Epithelial cell of esophagus (primary cell): Measurements from ENCODE around the gene RANBP17.
A peak's percentile ranks its signal among the peaks of the same experiment; 100 is the strongest.
"Not testable (repeated sequence)": the region's sequence is repeated elsewhere in the genome, so short reads cannot be mapped to it uniquely, and the experiment has no call there.

Source experiments
- DNase-seq: peaks from one replicate; pipeline ENCODE4 v3.0.0; 2010; ENCODE audit warnings: low read depth
- H3K4me3 ChIP-seq: 2 replicates; pipeline ENCODE4 v1.5.1; 2011; ENCODE audit warnings: mild to moderate bottlenecking, low read length, control low read depth
- TF ChIP-seq, protein P1 (sequence below): IDR thresholded peaks from 2 replicates; pipeline ENCODE4 v1.5.1; 2011; ENCODE audit warnings: low read depth, mild to moderate bottlenecking, low read length, control low read depth, inconsistent platforms; ENCODE audit not compliant: insufficient read depth; ENCODE audit errors: missing control alignments

Gene RANBP17

DNA sequence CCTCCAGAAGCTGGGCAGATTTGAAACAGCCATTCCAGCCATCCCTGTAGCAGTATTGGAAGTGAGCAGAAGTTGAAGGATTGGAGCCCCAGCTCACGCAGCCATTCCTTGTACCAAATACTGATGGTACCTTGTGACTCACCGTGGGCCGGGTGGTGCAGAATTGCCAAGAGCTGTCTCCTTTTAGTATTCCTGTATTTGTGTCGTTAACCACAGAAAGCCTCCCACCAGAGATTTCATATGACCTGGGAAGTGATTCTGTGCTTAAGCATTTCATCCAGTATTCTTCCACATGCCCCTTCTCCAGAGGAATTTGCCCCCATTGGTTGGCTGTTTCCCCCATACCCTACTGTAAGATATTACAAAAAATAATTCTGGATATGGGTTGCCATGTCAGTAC lies 429.6 kb downstream of the RANBP17 start:
- DNase-seq, result no peak
- TF ChIP-seq, protein P1, sequence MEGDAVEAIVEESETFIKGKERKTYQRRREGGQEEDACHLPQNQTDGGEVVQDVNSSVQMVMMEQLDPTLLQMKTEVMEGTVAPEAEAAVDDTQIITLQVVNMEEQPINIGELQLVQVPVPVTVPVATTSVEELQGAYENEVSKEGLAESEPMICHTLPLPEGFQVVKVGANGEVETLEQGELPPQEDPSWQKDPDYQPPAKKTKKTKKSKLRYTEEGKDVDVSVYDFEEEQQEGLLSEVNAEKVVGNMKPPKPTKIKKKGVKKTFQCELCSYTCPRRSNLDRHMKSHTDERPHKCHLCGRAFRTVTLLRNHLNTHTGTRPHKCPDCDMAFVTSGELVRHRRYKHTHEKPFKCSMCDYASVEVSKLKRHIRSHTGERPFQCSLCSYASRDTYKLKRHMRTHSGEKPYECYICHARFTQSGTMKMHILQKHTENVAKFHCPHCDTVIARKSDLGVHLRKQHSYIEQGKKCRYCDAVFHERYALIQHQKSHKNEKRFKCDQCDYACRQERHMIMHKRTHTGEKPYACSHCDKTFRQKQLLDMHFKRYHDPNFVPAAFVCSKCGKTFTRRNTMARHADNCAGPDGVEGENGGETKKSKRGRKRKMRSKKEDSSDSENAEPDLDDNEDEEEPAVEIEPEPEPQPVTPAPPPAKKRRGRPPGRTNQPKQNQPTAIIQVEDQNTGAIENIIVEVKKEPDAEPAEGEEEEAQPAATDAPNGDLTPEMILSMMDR, result no peak
- H3K4me3 ChIP-seq, result no peak overlapping the region

DNA sequence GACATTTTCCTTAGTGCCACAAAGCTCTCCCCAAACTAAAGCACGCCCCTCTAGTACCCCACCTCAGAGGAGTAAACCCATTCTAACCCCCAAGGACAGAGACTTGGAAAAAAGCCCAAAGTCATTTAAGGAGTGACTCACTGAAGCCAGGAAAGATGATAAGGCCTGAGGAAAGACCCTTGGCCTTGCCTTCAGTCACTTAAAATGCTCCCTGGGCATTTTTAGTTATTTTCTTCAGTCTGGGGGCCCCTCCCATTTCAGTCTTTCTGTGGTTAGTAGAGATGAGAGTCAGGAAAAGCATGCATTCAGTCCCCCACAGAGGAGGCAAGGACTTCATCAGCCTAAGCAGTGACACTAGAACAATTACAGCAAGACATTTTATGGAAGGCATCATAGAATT lies 433.5 kb downstream of the RANBP17 start:
- TF ChIP-seq, protein P1, result no peak
- no peak for DNase-seq
- no peak overlapping the region for H3K4me3 ChIP-seq

DNA sequence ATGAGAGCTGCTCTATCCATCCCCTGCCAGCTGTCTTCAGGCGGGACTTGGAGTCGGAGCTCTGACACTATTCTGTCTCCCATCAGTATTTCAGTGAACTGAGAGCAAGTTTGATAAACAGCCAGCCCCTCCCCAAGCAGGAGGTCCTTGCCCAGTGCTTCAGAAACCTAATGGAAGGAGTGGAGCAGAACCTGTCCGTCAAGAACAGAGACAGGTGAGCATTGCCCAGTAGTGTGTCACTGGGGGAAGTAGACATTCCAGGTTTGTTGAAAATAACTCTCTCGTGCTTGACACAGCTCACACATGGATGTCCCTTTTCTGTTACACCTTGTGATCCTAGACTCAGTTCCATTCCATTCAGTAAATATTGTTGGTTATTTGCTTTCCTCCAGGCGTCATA lies 434.0 kb downstream of the RANBP17 start:
- no peak overlapping the region for H3K4me3 ChIP-seq
- TF ChIP-seq, protein P1, result no peak
- DNase-seq, result peak; percentile 62

DNA sequence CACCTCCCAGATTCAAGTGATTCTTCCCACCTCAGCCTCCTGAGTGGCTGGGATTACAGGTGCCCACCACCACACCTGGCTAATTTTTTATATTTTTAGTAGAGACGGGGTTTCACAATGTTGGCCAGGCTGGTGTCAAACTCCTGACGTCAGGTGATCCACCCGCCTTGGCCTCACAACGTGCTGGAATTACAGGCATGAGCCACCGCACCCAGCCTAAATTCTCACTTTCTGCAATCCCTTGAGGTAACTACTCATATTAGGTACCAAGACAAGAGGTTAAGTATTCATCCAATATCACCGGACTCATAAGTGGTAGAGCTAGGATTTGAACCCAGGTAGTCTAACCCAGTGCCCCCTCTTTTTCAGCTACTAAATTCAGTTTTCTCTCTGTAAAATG lies 436.1 kb downstream of the RANBP17 start:
- DNase-seq, H3K4me3 ChIP-seq: not testable (repeated sequence)

DNA sequence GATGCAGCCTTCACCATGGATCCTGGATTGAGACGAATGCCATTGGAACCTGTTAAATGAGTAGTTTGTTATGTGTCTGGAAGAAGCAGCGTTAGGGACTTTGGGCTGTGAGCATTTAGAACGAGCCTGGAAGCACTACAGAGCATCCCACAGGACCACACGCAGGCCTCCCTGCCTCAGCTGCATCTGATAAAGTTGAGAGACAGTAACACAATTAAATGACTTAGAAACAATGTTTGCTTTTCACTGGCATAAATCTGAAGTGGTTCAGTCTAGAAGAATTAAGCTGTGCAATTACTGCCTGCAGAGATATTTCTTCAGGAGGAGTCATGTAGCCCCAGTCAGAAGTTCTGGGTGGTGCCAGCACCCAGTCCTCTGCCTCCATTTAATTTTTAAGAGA lies 437.4 kb downstream of the RANBP17 start:
- no peak overlapping the region for H3K4me3 ChIP-seq
- DNase-seq, result no peak
- TF ChIP-seq, protein P1, result no peak

DNA sequence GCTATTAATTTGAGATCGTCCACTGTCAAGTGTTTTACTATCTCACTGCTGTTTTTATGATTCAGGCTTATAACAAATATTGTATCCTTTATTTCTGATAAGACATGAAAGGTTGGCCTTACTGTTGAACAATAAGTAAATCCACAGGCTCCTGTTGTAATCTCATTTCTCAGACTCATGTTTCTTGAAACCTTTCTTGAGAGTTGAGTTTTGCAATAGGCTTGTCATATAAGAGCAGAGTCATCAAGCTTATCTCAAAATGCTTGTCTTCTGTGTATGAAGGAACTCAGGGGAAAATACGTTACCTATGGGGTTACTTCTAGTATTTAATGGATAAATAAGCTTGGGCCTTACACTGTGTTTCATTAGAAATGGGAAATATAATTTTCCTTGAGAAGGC lies 438.0 kb downstream of the RANBP17 start:
- no peak overlapping the region for H3K4me3 ChIP-seq
- TF ChIP-seq, protein P1, result no peak
- peak; percentile 25 for DNase-seq

DNA sequence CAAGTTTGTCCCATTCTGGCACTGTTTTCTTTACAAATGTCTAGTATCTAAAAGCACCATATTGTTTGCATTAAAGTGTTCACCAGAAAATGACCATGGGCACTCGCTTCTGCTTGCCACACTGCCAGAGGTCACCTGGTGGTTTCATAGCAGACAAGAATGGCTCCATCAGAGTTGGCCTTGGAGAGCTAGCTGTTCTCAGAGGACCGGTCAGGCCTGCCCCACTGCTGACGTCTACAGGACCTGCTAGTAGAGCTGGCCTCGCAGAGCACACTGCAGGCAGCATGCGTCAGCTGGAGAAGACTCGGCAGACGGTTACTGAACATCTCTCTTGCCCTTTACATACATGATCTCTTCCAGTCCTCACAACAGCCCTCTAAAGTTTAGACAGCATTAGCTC lies 438.5 kb downstream of the RANBP17 start:
- DNase-seq, result no peak
- TF ChIP-seq, protein P1, result no peak
- H3K4me3 ChIP-seq, result no peak overlapping the region

DNA sequence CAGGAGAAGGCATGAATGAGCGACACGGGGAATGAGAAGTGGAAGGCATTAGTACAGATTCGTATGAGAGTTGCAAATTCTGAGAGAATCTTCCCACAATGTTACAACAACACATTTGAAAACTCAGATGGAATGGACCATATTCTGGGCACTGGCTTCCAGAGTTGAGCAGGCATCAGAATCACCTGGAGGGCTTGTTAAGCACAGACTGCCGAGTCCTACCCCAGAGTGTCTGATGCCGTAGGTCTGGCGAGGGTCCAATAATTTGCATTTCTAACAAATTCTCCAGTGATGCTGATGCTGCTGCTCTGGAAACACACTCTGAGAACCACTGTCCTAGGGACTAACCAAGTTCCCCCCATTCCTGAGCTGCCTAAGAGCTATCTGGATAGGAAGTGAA lies 444.3 kb downstream of the RANBP17 start:
- DNase-seq, result no peak
- no peak overlapping the region for H3K4me3 ChIP-seq
- TF ChIP-seq, protein P1, result no peak
